HG02798 (cell line): ENCODE data around the gene CREB3L1.

Experiments
- ATAC-seq: cut with Tn5 transposase; IDR thresholded peaks from one replicate; pipeline ENCODE4 v1.9.1; 2021; ENCODE audit warnings: mild to moderate bottlenecking; ENCODE audit not compliant: unreplicated experiment, poor library complexity

Gene CREB3L1

GRCh38 chr11:46315783-46316563 lies 38.5 kb downstream of the CREB3L1 start:
- no peak for ATAC-seq

- no peak for ATAC-seq
Observed at GRCh38 chr11:46319074-46319453, 41.6 kb downstream of the CREB3L1 start.

GRCh38 chr11:46321757-46322156 lies 44.3 kb downstream of the CREB3L1 start:
- no peak for ATAC-seq

- ATAC-seq: no peak
Observed at GRCh38 chr11:46322759-46323158, 45.3 kb downstream of the CREB3L1 start.

- ATAC-seq: no peak
Observed at GRCh38 chr11:46326813-46327416, 49.5 kb downstream of the CREB3L1 start.

GRCh38 chr11:46327829-46328228 lies 50.4 kb downstream of the CREB3L1 start:
- ATAC-seq: no peak

GRCh38 chr11:46330154-46330553 lies 52.7 kb downstream of the CREB3L1 start:
- no peak for ATAC-seq

- ATAC-seq: no peak
Observed at GRCh38 chr11:46330563-46331281, 53.3 kb downstream of the CREB3L1 start.

- ATAC-seq: no peak
Observed at GRCh38 chr11:46331282-46331984, 54.0 kb downstream of the CREB3L1 start.

- ATAC-seq: no peak
Observed at GRCh38 chr11:46332093-46332567, 54.7 kb downstream of the CREB3L1 start.

- no peak for ATAC-seq
Observed at GRCh38 chr11:46332568-46333393, 55.3 kb downstream of the CREB3L1 start.

- ATAC-seq: no peak
Observed at GRCh38 chr11:46333394-46333947, 56.0 kb downstream of the CREB3L1 start.

GRCh38 chr11:46334211-46334610 lies 56.7 kb downstream of the CREB3L1 start:
- ATAC-seq: no peak

GRCh38 chr11:46335271-46335670 lies 57.8 kb downstream of the CREB3L1 start:
- ATAC-seq: no peak

GRCh38 chr11:46335890-46336562 lies 58.6 kb downstream of the CREB3L1 start:
- ATAC-seq: no peak

GRCh38 chr11:46336563-46337180 lies 59.2 kb downstream of the CREB3L1 start:
- ATAC-seq: no peak

GRCh38 chr11:46337626-46338345 lies 60.3 kb downstream of the CREB3L1 start:
- no peak for ATAC-seq

- no peak for ATAC-seq
Observed at GRCh38 chr11:46338636-46338987, 61.1 kb downstream of the CREB3L1 start.
